ENCODE results near the gene PDSS1. TPM values are rescaled to one million over a fixed set of nuclear protein-coding genes. Genes with fewer than 3 reads are reported as not detected.

PDSS1 gene
- total RNA-seq, 2 experiments from 2014 or later = 16.1 to 20.7 TPM

Other genes starting within 250 kb of the PDSS1 start
- gene ABI1, start 163.3 kb downstream of the PDSS1 start, total RNA-seq = 10 to 100 TPM; 44.2 to 56.6 TPM